Epithelial cell of esophagus (primary cell): ENCODE data around the gene NEB.
A peak's percentile ranks its signal among the peaks of the same experiment; 100 is the strongest.

Source experiments
- DNase-seq: peaks from one replicate; pipeline ENCODE4 v3.0.0; 2010; ENCODE audit warnings: low read depth
- H3K4me3 ChIP-seq: 2 replicates; pipeline ENCODE4 v1.5.1; 2011; ENCODE audit warnings: mild to moderate bottlenecking, low read length, control low read depth
- CTCF ChIP-seq: IDR thresholded peaks from 2 replicates; pipeline ENCODE4 v1.5.1; 2011; ENCODE audit warnings: low read depth, mild to moderate bottlenecking, low read length, control low read depth, inconsistent platforms; ENCODE audit not compliant: insufficient read depth; ENCODE audit errors: missing control alignments

Gene NEB

DNA sequence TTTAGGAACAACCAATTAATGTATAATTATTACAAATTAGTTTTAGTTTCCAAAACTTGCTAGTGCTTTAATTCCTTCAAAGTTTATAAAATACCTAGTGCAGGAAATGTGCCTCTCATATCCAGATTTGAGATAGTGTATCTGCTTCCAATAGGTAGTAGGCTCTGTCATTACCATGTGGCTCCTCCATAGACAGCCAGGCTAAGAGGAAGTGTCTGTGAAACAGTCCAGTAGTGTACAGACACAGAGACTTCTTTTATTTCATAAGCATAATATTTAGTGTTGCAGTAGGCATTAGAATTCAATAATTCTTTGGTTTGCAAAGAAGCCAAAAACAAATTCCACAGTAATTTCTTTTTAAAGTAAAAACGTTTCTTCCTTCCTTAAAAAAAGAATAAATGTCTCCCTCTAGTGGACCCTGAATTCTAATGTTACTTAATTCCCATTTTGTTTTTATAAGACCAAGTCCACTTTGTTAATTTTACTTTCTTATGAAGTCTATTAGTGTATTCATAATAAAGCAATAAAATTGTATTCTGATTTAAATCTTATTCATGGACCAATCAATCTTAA lies 101.2 kb downstream of the NEB start:
- DNase-seq, result peak; percentile 26
- H3K4me3 ChIP-seq, result no peak overlapping the region
- peak; percentile 14 for TF ChIP-seq CTCF

DNA sequence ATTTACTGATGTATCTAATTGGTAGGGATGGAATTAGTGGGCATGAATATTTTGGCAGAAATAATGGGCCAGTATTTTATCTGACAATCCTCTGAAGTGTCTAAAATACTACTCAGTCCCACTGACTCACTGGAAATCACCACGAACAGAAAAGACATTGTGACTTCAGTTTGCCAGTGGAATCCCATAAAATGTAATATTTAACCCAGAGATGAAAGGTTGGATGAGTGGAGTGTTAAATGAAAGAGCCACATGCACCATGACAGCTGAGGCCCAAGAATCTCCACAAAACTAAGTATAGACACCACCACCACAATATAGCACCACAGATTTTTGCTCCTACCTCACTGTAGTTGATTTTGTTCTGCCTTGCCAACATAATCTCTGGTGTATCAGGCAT lies 103.9 kb downstream of the NEB start:
- H3K4me3 ChIP-seq, result no peak overlapping the region
- no peak for DNase-seq
- TF ChIP-seq CTCF, result no peak

- TF ChIP-seq CTCF, result no peak
- DNase-seq, result peak; percentile 56
- H3K4me3 ChIP-seq, result no peak overlapping the region
Measured at GRCh38 chr2:151627353-151627752, 106.9 kb downstream of the NEB start.

- no peak for TF ChIP-seq CTCF
- no peak overlapping the region for H3K4me3 ChIP-seq
- no peak for DNase-seq
Measured at GRCh38 chr2:151624271-151624670, 110.0 kb downstream of the NEB start.

DNA sequence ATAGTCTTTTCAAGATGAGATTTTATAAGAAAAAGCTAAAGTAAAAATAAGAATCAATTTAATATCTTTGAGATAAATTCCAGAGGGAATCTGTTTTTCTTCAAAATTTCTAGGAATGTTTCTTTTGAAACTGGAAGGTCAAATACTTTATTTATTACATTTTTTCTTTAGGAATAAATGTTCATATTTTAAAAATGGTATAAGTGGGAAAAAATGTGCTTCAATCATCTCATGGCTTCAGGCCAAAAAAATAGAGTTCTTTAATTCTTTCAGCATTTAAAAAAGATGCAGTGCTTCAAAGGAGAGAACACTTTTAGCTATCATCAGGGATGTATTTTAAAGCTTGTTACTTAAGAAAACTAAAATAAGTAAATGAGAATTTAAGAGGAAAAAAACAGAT lies 110.6 kb downstream of the NEB start:
- DNase-seq, result no peak
- no peak for TF ChIP-seq CTCF
- H3K4me3 ChIP-seq, result no peak overlapping the region

- TF ChIP-seq CTCF, result no peak
- H3K4me3 ChIP-seq, result no peak overlapping the region
- no peak for DNase-seq
Measured at GRCh38 chr2:151620761-151621160, 113.5 kb downstream of the NEB start.

- no peak overlapping the region for H3K4me3 ChIP-seq
- peak; percentile 14 for DNase-seq
- TF ChIP-seq CTCF, result no peak
Measured at GRCh38 chr2:151619337-151619989, 114.8 kb downstream of the NEB start.
